Smooth muscle cell (in vitro differentiated cells): ENCODE data around the gene PFDN2. TPM values are rescaled to one million over a fixed set of nuclear protein-coding genes. Genes with fewer than 3 reads are reported as not detected.
A peak's percentile ranks its signal among the peaks of the same experiment; 100 is the strongest.

Source experiments
- DNase-seq: peaks from one replicate; lab custom pipeline; 2025; ENCODE audit not compliant: unreplicated experiment; lab: John Stamatoyannopoulos, UW
- H2AFZ ChIP-seq: fragments of 200-600 bp; sonication (generic); 2 replicates; pipeline ENCODE4 v1.6.0; 2016; ENCODE audit warnings: antibody characterized with exemption, low read depth, mild to moderate bottlenecking
- H3F3A ChIP-seq: fragments of 200-600 bp; sonication (generic); 2 replicates; pipeline ENCODE4 v1.6.0; 2017; ENCODE audit warnings: antibody characterized with exemption, low read depth
- H3K27ac ChIP-seq: fragments of 200-600 bp; sonication (generic); 2 replicates; pipeline ENCODE4 v1.5.1; 2016; ENCODE audit warnings: low read depth, mild to moderate bottlenecking
- H3K27me3 ChIP-seq: fragments of 200-600 bp; sonication (generic); 2 replicates; pipeline ENCODE4 v1.6.1; 2016; ENCODE audit warnings: low read depth, mild to moderate bottlenecking
- H3K36me3 ChIP-seq: fragments of 200-600 bp; sonication (generic); 2 replicates; pipeline ENCODE4 v1.5.1; 2016; ENCODE audit warnings: low read depth
- H3K4me1 ChIP-seq: fragments of 200-600 bp; sonication (generic); 2 replicates; pipeline ENCODE4 v1.5.1; 2016; ENCODE audit warnings: low read depth
- H3K4me2 ChIP-seq: fragments of 200-600 bp; sonication (generic); 2 replicates; pipeline ENCODE4 v1.6.0; 2016; ENCODE audit warnings: mild to moderate bottlenecking
- H3K4me3 ChIP-seq: fragments of 200-600 bp; sonication (generic); 2 replicates; pipeline ENCODE4 v1.5.1; 2016; ENCODE audit warnings: mild to moderate bottlenecking
- H3K79me2 ChIP-seq: fragments of 200-600 bp; sonication (generic); 2 replicates; pipeline ENCODE4 v1.6.0; 2016; ENCODE audit warnings: low read depth, mild to moderate bottlenecking
- H3K9ac ChIP-seq: fragments of 200-600 bp; sonication (generic); 2 replicates; pipeline ENCODE4 v1.6.0; 2016; ENCODE audit warnings: low read depth
- H3K9me3 ChIP-seq: fragments of 200-600 bp; sonication (generic); replicated peaks from 2 replicates; pipeline ENCODE4 v1.5.1; 2016; ENCODE audit warnings: low read depth
- H4K20me1 ChIP-seq: fragments of 200-600 bp; sonication (generic); 2 replicates; pipeline ENCODE4 v1.6.0; 2016; ENCODE audit warnings: low read depth
- CTCF ChIP-seq: fragments of 200-600 bp; sonication (generic); IDR thresholded peaks from 2 replicates; pipeline ENCODE4 v1.5.1; 2017; ENCODE audit warnings: borderline replicate concordance, mild to moderate bottlenecking, antibody characterized with exemption; ENCODE audit not compliant: insufficient read depth, poor library complexity, severe bottlenecking
- WGBS: methylation state at CpG from one replicate; pipeline ENCODE4 v1.1.7; 2016; ENCODE audit warnings: low lambda C conversion rate; 5-methylcytosine and 5-hydroxymethylcytosine counted together
- polyA plus RNA-seq: library from polyadenylated mRNA; unstranded; fragments of >200 nt; fragmentation: Nextera tagmentation; extraction: Ambion mirVana; gene quantifications from 2 replicates; pipeline ENCODE4 v1.2.1, GENCODE V29; 2016
- total RNA-seq: library from RNA; depleted of rRNA; stranded (reverse); fragments of >200 nt; gene quantifications from 2 replicates; pipeline ENCODE4 v1.2.3, GENCODE V29; 2014

PFDN2 gene
- total and polyA plus RNA-seq, 2 experiments from 2014 or later, result 82.0 to 139 TPM

- Histone ChIP-seq H3K9me3 (no peaks in the 10 kb centered on the region), H3K4me3 (no peak overlapping the region), H3K36me3 (no peaks in the 10 kb centered on the region), H3K4me2 (no peak overlapping the region), H3K4me1 (peaks cover 10% of the 10 kb centered on the region), H3K27ac (peak overlapping the region; percentile 96), H3K27me3 (no peaks in the 10 kb centered on the region), H4K20me1 (no peaks in the 10 kb centered on the region), H3F3A (no peaks in the 10 kb centered on the region), H2AFZ (no peak overlapping the region), H3K9ac (no peak overlapping the region), H3K79me2 (no peaks in the 10 kb centered on the region)
- no peak for TF ChIP-seq CTCF
- 98% methylated on average over 5 of the region's 5 CpGs for WGBS
- no peak for DNase-seq
Measured at GRCh38 chr1:161089938-161090337, 27.9 kb downstream of the PFDN2 start.

GRCh38 chr1:161089251-161089924, 28.4 kb downstream of the PFDN2 start, which contains the start of gene NECTIN4:
Gene NECTIN4, minus strand, starts transcription at chr1:161089558. Its CDS starts 262 bp downstream, at chr1:161089296.
- H3K4me2 ChIP-seq, result peak within 1 kb of the TSS; percentile 80
- H3K27ac ChIP-seq, result peak within 1 kb of the TSS; percentile 96
- no peaks in the 10 kb centered on the region for H3K27me3 ChIP-seq
- peaks cover 2% of the 10 kb centered on the region for H3F3A ChIP-seq
- H3K36me3 ChIP-seq, result no peaks in the 10 kb centered on the region
- WGBS, result 85% methylated on average over 22 of the region's 22 CpGs
- peak within 1 kb of the TSS; percentile 35 for H3K4me3 ChIP-seq
- H3K79me2 ChIP-seq, result no peaks in the 10 kb centered on the region
- no peaks in the 10 kb centered on the region for H3K9me3 ChIP-seq
- peak within 1 kb of the TSS; percentile 77 for H3K9ac ChIP-seq
- no peaks in the 10 kb centered on the region for H4K20me1 ChIP-seq
- no peak for TF ChIP-seq CTCF
- no peak for DNase-seq
- H3K4me1 ChIP-seq, result peaks cover 16% of the 10 kb centered on the region
- H2AFZ ChIP-seq, result no peak within 1 kb of the TSS

GRCh38 chr1:161088587-161089110, 29.2 kb downstream of the PFDN2 start:
- Histone ChIP-seq H3K4me3 (peak overlapping the region; percentile 35), H3K9ac (peak overlapping the region; percentile 77), H2AFZ (no peak overlapping the region), H3K4me1 (peaks cover 21% of the 10 kb centered on the region), H3F3A (peaks cover 4% of the 10 kb centered on the region), H3K9me3 (no peaks in the 10 kb centered on the region), H3K36me3 (no peaks in the 10 kb centered on the region), H3K27ac (peak overlapping the region; percentile 96), H3K4me2 (peak overlapping the region; percentile 80), H4K20me1 (no peaks in the 10 kb centered on the region), H3K79me2 (no peaks in the 10 kb centered on the region), H3K27me3 (no peaks in the 10 kb centered on the region)
- WGBS, result 66% methylated on average over 3 of the region's 3 CpGs
- no peak for TF ChIP-seq CTCF
- no peak for DNase-seq
